ENCODE measurements around the gene IKBKE. TPM values are rescaled to one million over a fixed set of nuclear protein-coding genes. Genes with fewer than 3 reads are reported as not detected.

IKBKE gene
- total RNA-seq, 1 experiment from 2014 or later: 6.6 TPM

DNA sequence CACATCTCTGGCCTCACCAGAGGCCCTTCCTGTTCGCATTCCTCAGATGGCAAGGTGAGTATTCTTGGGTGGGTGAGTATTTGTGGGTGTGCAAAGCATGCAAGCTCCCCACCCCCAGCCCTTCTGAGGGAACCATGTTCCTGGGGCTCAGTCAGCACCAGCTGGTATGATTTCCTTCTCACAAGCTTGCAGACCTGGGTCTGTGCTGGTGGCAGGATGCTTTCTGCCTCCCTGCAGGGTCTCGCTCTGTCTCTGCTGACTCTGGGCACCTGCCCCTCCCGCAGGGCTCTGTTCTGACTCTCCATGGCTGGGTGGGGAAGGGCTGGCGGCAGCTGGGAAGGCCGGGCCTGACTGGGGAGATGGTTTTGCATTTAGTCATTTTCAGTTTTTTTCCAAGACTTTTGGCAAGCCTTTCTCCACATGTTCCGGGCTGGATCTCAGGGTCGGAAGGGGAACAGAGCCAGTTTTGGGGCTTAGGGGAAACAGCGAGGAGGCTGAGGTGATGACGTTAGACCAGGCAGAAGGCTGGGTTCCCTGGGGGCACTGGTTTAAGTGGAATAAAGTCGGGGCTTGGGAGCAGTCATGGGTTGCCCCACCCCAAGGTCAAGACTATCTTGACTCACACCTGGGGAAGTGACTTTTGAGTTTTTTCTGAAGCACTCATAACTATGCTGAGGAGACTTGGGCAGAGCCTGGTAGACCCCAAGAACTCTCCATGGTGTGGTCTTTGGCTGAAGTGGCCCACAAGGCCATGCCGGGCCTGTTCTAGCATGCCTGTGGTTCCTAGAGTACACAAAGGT lies 43.2 kb downstream of the IKBKE start:
- no peak overlapping the region for H2BK120ac ChIP-seq (ENCODE audit: low read depth, low read length, poor library complexity, severe bottlenecking)
- no peak overlapping the region for H3K4ac ChIP-seq (ENCODE audit: low read depth, low read length)
- no peak overlapping the region for H3K18ac ChIP-seq (ENCODE audit: insufficient read length, low read depth, low read length)
- no peaks in the 10 kb centered on the region for H3K23me2 ChIP-seq (ENCODE audit: insufficient read length, low read depth, low read length, poor library complexity, severe bottlenecking)
- no peak overlapping the region for H3K27ac ChIP-seq (ENCODE audit: insufficient read length, low read depth, low read length)
- no peak overlapping the region for H2BK5ac ChIP-seq (ENCODE audit: insufficient read length, low read length)
- peaks cover 36% of the 10 kb centered on the region for H3K27me3 Mint-ChIP-seq (ENCODE audit: low read depth)
- H3K9me3 Mint-ChIP-seq: no peaks in the 10 kb centered on the region
- no peak overlapping the region for H2AFZ ChIP-seq (ENCODE audit: low read length)
- H3K9ac ChIP-seq (ENCODE audit: extremely low read depth, insufficient read length, low read length): no peak overlapping the region
- no peak overlapping the region for H2AK5ac ChIP-seq (ENCODE audit: insufficient read length, low read length)
- no peak overlapping the region for H2BK20ac ChIP-seq (ENCODE audit: low read depth, low read length, poor library complexity, severe bottlenecking)
- H3K36me3 Mint-ChIP-seq (ENCODE audit: insufficient read depth in 1 of 3, low read depth in 3 of 3): no peaks in the 10 kb centered on the region
- H4K20me1 ChIP-seq (ENCODE audit: control insufficient read depth, insufficient read depth, insufficient read length): no peaks in the 10 kb centered on the region
- no peak overlapping the region for H4K8ac ChIP-seq (replicated peaks; ENCODE audit: insufficient read length, low read depth, low read length)
- no peak overlapping the region for H3K14ac ChIP-seq (ENCODE audit: insufficient read depth, low read length)
- H3K4me1 ChIP-seq (ENCODE audit: insufficient read depth, low read length): no peaks in the 10 kb centered on the region; the same call in 1 of the 2 replicates
- no peak overlapping the region for H2BK15ac ChIP-seq (ENCODE audit: low read depth, low read length)
- no CpG with 5 or more reads among the region's 11 CpGs for WGBS (ENCODE audit: extremely low coverage, insufficient read length, low lambda C conversion rate)
- no peak overlapping the region for H4K91ac ChIP-seq (ENCODE audit: insufficient read length, low read depth, low read length)
- H3K23ac ChIP-seq (ENCODE audit: insufficient read length, low read depth, low read length): no peak overlapping the region
- peaks cover 23 to 28% of the 10 kb centered on the region in 2 experiments for H3K4me1 Mint-ChIP-seq
- no peak overlapping the region for H3K27ac Mint-ChIP-seq
- H3K27me3 ChIP-seq (ENCODE audit: insufficient read depth, low read length): peaks cover 7% of the 10 kb centered on the region
- no peak overlapping the region for H2BK12ac ChIP-seq (ENCODE audit: insufficient read length, low read depth, low read length)
- H3K79me1 ChIP-seq (ENCODE audit: insufficient read depth, low read depth, low read length, poor library complexity, severe bottlenecking): no peaks in the 10 kb centered on the region
- H3K4me3 Mint-ChIP-seq: no peak overlapping the region; a peak in 1 of 5 replicates
- H3K56ac ChIP-seq (ENCODE audit: insufficient read length, low read depth, low read length): no peak overlapping the region
- H3K4me2 ChIP-seq (ENCODE audit: insufficient read depth, insufficient read length, low read length): no peak overlapping the region
- H4K5ac ChIP-seq (ENCODE audit: insufficient read length, low read depth, low read length): no peak overlapping the region
- H3K9me3 ChIP-seq (ENCODE audit: control insufficient read depth, low read depth, low read length): no peaks in the 10 kb centered on the region
- H3K79me2 ChIP-seq (ENCODE audit: insufficient read depth, low read length): no peaks in the 10 kb centered on the region
- TF ChIP-seq, protein P1, sequence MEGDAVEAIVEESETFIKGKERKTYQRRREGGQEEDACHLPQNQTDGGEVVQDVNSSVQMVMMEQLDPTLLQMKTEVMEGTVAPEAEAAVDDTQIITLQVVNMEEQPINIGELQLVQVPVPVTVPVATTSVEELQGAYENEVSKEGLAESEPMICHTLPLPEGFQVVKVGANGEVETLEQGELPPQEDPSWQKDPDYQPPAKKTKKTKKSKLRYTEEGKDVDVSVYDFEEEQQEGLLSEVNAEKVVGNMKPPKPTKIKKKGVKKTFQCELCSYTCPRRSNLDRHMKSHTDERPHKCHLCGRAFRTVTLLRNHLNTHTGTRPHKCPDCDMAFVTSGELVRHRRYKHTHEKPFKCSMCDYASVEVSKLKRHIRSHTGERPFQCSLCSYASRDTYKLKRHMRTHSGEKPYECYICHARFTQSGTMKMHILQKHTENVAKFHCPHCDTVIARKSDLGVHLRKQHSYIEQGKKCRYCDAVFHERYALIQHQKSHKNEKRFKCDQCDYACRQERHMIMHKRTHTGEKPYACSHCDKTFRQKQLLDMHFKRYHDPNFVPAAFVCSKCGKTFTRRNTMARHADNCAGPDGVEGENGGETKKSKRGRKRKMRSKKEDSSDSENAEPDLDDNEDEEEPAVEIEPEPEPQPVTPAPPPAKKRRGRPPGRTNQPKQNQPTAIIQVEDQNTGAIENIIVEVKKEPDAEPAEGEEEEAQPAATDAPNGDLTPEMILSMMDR (conservative IDR thresholded peaks at IDR 0.05): no peak
- DNase-seq: no peak
- no peak overlapping the region for H3T11ph ChIP-seq (ENCODE audit: low read length)

Measured in H9 (cell line).